GDM1 (cell line): ENCODE results near the gene VWA8.

Source experiments
- DNase-seq: peaks from one replicate; lab custom pipeline; 2025; lab: John Stamatoyannopoulos, UW

VWA8 gene

DNA sequence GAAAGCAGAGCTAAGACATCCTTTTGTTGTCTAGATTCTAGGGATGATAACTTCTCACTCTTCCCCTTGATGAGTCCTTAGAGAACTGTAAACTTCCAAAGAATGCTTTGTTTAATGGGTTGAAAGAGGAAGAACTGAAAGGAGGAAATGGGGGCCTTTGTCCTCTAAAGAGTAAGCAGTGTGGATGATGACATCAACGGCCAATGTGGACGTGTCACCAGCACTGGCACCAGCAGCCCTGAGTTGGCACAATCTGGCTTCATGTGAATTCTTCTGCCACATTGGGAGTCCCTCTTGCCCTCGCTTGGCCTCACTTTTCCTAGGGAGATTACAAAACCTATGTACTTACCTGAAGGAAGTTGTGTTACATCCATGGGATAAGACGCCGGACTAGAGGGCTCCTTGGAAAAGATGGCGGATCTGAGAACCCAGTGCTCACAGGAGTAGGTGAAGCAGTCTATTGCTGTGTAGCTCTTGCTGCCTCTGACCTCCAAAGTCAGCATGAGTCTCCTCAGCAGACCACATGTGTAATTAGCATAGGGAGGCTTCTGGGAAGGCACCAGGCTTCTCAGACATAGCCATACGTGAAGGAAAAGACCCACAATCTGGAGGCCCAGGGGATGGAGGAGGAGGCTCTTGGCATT, 440.8 kb downstream of the VWA8 start:
- no peak for DNase-seq
